ENCODE data around the gene GRIN1.
"Not testable (repeated sequence)": the region's sequence is repeated elsewhere in the genome, so short reads cannot be mapped to it uniquely, and the experiment has no call there.

Gene GRIN1

GRCh38 chr9:137114613-137115393 is 24.2 kb upstream of the GRIN1 start, which contains the start of gene DPP7:
DPP7 (minus strand) TSS chr9:137114733; CDS start chr9:137114713, 20 bp downstream.
- peak; percentile 28 for TF ChIP-seq CTCF (IDR thresholded peaks at IDR 0.05)

GRCh38 chr9:137115394-137116026 is 23.4 kb upstream of the GRIN1 start:
- peaks cover 7 to 14% of the 10 kb centered on the region in 2 experiments for H3K4me1 ChIP-seq (ENCODE audit: control insufficient read depth in 1 of 2, insufficient read depth in 1 of 2, low read depth in 1 of 2, low read length in 1 of 2)
- H3K27me3 ChIP-seq, result peaks cover 42% of the 10 kb centered on the region
- peaks cover 4% of the 10 kb centered on the region for H3K36me3 ChIP-seq
- peak overlapping the region in 1 of 2 experiments; percentile 78 for H3K4me3 ChIP-seq (ENCODE audit: low read depth in 1 of 2, low read length in 1 of 2)
- no peaks in the 10 kb centered on the region for H3K9me3 ChIP-seq
- TF ChIP-seq CTCF (IDR thresholded peaks at IDR 0.05), result no peak
- no peak overlapping the region for H3K27ac ChIP-seq

More at GRCh38 chr9:137114613-137115393, 24.2 kb upstream of the GRIN1 start, which contains the start of gene DPP7:
- H3K27ac ChIP-seq, result no peak within 1 kb of the TSS
- peak within 1 kb of the TSS; percentile 54 to 78 for H3K4me3 ChIP-seq (ENCODE audit: low read depth in 1 of 2, low read length in 1 of 2)
- H3K27me3 ChIP-seq, result peaks cover 42% of the 10 kb centered on the region
- H3K4me1 ChIP-seq (ENCODE audit: control insufficient read depth in 1 of 2, insufficient read depth in 1 of 2, low read depth in 1 of 2, low read length in 1 of 2), result peaks cover 7 to 14% of the 10 kb centered on the region in 2 experiments
- peaks cover 11% of the 10 kb centered on the region for H3K36me3 ChIP-seq
- no peaks in the 10 kb centered on the region for H3K9me3 ChIP-seq

- no peak for TF ChIP-seq CTCF (IDR thresholded peaks at IDR 0.05)
- no peaks in the 10 kb centered on the region for H3K9me3 ChIP-seq
- H3K27me3 ChIP-seq, result peaks cover 42% of the 10 kb centered on the region
- H3K4me3 ChIP-seq (ENCODE audit: low read depth in 1 of 2, low read length in 1 of 2), result no peak overlapping the region
- H3K36me3 ChIP-seq, result no peaks in the 10 kb centered on the region
- H3K27ac ChIP-seq, result no peak overlapping the region
- peaks cover 7 to 14% of the 10 kb centered on the region in 2 experiments for H3K4me1 ChIP-seq (ENCODE audit: control insufficient read depth in 1 of 2, insufficient read depth in 1 of 2, low read depth in 1 of 2, low read length in 1 of 2)
Observed at GRCh38 chr9:137116027-137116507, 22.9 kb upstream of the GRIN1 start.

GRCh38 chr9:137116728-137117127 is 22.2 kb upstream of the GRIN1 start:
- no peaks in the 10 kb centered on the region for H3K9me3 ChIP-seq
- TF ChIP-seq CTCF (IDR thresholded peaks at IDR 0.05), result no peak
- peaks cover 7 to 14% of the 10 kb centered on the region in 2 experiments for H3K4me1 ChIP-seq (ENCODE audit: control insufficient read depth in 1 of 2, insufficient read depth in 1 of 2, low read depth in 1 of 2, low read length in 1 of 2)
- no peak overlapping the region for H3K27ac ChIP-seq
- no peaks in the 10 kb centered on the region for H3K36me3 ChIP-seq
- peaks cover 42% of the 10 kb centered on the region for H3K27me3 ChIP-seq
- no peak overlapping the region for H3K4me3 ChIP-seq (ENCODE audit: low read depth in 1 of 2, low read length in 1 of 2)

- no peak overlapping the region for H3K4me3 ChIP-seq (ENCODE audit: low read depth in 1 of 2, low read length in 1 of 2)
- no peak for TF ChIP-seq CTCF (IDR thresholded peaks at IDR 0.05)
Observed at GRCh38 chr9:137117269-137117731, 21.7 kb upstream of the GRIN1 start.

GRCh38 chr9:137118092-137118603 is 20.8 kb upstream of the GRIN1 start:
- Histone ChIP-seq H3K27me3 (peaks cover 40% of the 10 kb centered on the region), H3K4me1 (ENCODE audit: control insufficient read depth in 1 of 2, insufficient read depth in 1 of 2, low read depth in 1 of 2, low read length in 1 of 2) (peaks cover 7 to 14% of the 10 kb centered on the region in 2 experiments)
- not testable (repeated sequence) for H3K4me3 ChIP-seq (ENCODE audit: low read depth in 1 of 2, low read length in 1 of 2); H3K9me3 ChIP-seq; H3K27ac ChIP-seq; H3K36me3 ChIP-seq

More at GRCh38 chr9:137117269-137117731, 21.7 kb upstream of the GRIN1 start:
- Histone ChIP-seq H3K27ac (no peak overlapping the region), H3K9me3 (no peaks in the 10 kb centered on the region), H3K27me3 (peaks cover 42% of the 10 kb centered on the region), H3K4me1 (ENCODE audit: control insufficient read depth in 1 of 2, insufficient read depth in 1 of 2, low read depth in 1 of 2, low read length in 1 of 2) (peaks cover 7 to 14% of the 10 kb centered on the region in 2 experiments), H3K36me3 (no peaks in the 10 kb centered on the region)

GRCh38 chr9:137121927-137122795 is 16.8 kb upstream of the GRIN1 start:
- not testable (repeated sequence) for H3K36me3 ChIP-seq; H3K4me1 ChIP-seq (ENCODE audit: control insufficient read depth in 1 of 2, insufficient read depth in 1 of 2, low read depth in 1 of 2, low read length in 1 of 2); H3K27ac ChIP-seq; H3K27me3 ChIP-seq; H3K4me3 ChIP-seq (ENCODE audit: low read depth in 1 of 2, low read length in 1 of 2); H3K9me3 ChIP-seq
